T-helper 2 cell (primary cell): ENCODE data around the gene IFNA16.
A peak's percentile ranks its signal among the peaks of the same experiment; 100 is the strongest.
"Not testable (repeated sequence)": the region's sequence is repeated elsewhere in the genome, so short reads cannot be mapped to it uniquely, and the experiment has no call there.

Source experiments
- DNase-seq, 5 experiments: peaks; one replicate each; pipeline versions ENCODE4 v3.0.0 to v3.0.0-alpha.2; 2012 to 2022
- total RNA-seq, 2 donors: gene quantifications; one replicate each; lab custom pipeline; 2026; lab: John Stamatoyannopoulos, UW

IFNA16 gene
- 0 reads per million in 2 donors for total RNA-seq

- not testable (repeated sequence) for DNase-seq
Observed at GRCh38 chr9:21217211-21217610, at the start of gene IFNA16. IFNA16 (minus strand) TSS chr9:21217311; CDS start chr9:21217305, 6 bp downstream.

GRCh38 chr9:21265421-21266189 lies 48.5 kb upstream of the IFNA16 start:
- DNase-seq, result no peak

GRCh38 chr9:21255538-21256212 lies 38.6 kb upstream of the IFNA16 start:
- no peak for DNase-seq

GRCh38 chr9:21252721-21253547 lies 35.8 kb upstream of the IFNA16 start:
- peak in 2 of 5 experiments; percentile 12 to 30 for DNase-seq

- DNase-seq, result no peak
Observed at GRCh38 chr9:21251638-21252037, 34.5 kb upstream of the IFNA16 start.

- DNase-seq, result no peak
Observed at GRCh38 chr9:21251190-21251589, 34.1 kb upstream of the IFNA16 start.

- DNase-seq, result no peak
Observed at GRCh38 chr9:21244836-21245235, 27.7 kb upstream of the IFNA16 start.

- no peak for DNase-seq
Observed at GRCh38 chr9:21239911-21240310, 22.8 kb upstream of the IFNA16 start, which contains the start of gene IFNA14. IFNA14 (minus strand) TSS chr9:21240005; CDS start chr9:21239935, 70 bp downstream.

GRCh38 chr9:21236360-21236714 lies 19.2 kb upstream of the IFNA16 start:
- DNase-seq, result not testable (repeated sequence)

GRCh38 chr9:21235468-21236359 lies 18.6 kb upstream of the IFNA16 start:
- peak in 1 of 5 experiments; percentile 39 for DNase-seq

- no peak for DNase-seq
Observed at GRCh38 chr9:21234153-21234687, 17.1 kb upstream of the IFNA16 start.

GRCh38 chr9:21233258-21233657 lies 16.1 kb upstream of the IFNA16 start:
- no peak for DNase-seq

GRCh38 chr9:21228122-21228521 lies 11.0 kb upstream of the IFNA16 start, which contains the start of gene IFNA17:
IFNA17 (minus strand) TSS chr9:21228222; CDS start chr9:21228173, 49 bp downstream.
- no peak for DNase-seq

GRCh38 chr9:21213411-21214326 lies 3.4 kb downstream of the IFNA16 start:
- DNase-seq, result peak in 1 of 5 experiments; percentile 28

- DNase-seq, result not testable (repeated sequence)
Observed at GRCh38 chr9:21212160-21212559, 5.0 kb downstream of the IFNA16 start.

GRCh38 chr9:21210782-21211181 lies 6.3 kb downstream of the IFNA16 start:
- not testable (repeated sequence) for DNase-seq

- no peak for DNase-seq
Observed at GRCh38 chr9:21210311-21210710, 6.8 kb downstream of the IFNA16 start.

- not testable (repeated sequence) for DNase-seq
Observed at GRCh38 chr9:21207043-21207442, 10.1 kb downstream of the IFNA16 start, which contains the start of gene IFNA10. IFNA10 (minus strand) TSS chr9:21207143; CDS start chr9:21207097, 46 bp downstream.

GRCh38 chr9:21205204-21205603 lies 11.9 kb downstream of the IFNA16 start:
- peak in 1 of 5 experiments; percentile 4 for DNase-seq

GRCh38 chr9:21202105-21202504 lies 15.0 kb downstream of the IFNA16 start, which contains the start of gene IFNA7:
IFNA7 (minus strand) TSS chr9:21202205; CDS start chr9:21202165, 40 bp downstream.
- not testable (repeated sequence) for DNase-seq
